GM18951 (cell line): ENCODE data around the gene WWOX.

Experiments used
- POLR2A ChIP-seq: IDR thresholded peaks from 4 replicates; pipeline ENCODE4 v1.6.1; 2011; ENCODE audit warnings: mild to moderate bottlenecking; ENCODE audit not compliant: insufficient read length, insufficient read depth; ENCODE audit errors: extremely low read depth
- in situ Hi-C: fragments of 300-500 bp; cut with MboI; formaldehyde crosslinking; loops from one replicate; pipeline ENCODE4 v1.12.0; 2022; ENCODE audit warnings: low sequenced_read_pairs, mixed read lengths, inconsistent platforms; ENCODE audit not compliant: unreplicated experiment

WWOX gene

DNA sequence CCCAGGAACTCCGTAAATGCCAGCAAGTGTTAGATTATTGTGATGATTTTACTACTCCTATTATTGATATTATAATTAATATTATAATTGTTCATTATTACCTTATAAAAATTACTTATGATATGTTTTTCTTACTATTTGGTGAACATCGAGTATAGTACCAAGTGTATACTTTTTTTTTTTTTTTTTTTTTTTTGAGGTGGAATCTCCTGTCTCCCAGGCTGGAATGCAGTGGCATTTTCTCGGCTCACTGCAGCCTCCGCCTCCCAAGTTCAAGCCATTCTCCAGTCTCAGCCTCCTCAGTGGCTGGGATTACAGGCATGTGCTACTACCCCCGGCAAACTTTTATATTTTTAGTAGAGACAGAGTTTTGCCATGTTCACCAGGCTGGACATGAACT is 347.0 kb downstream of the WWOX start:
- in situ Hi-C loops = no loop called here
- no peak for TF ChIP-seq POLR2A

DNA sequence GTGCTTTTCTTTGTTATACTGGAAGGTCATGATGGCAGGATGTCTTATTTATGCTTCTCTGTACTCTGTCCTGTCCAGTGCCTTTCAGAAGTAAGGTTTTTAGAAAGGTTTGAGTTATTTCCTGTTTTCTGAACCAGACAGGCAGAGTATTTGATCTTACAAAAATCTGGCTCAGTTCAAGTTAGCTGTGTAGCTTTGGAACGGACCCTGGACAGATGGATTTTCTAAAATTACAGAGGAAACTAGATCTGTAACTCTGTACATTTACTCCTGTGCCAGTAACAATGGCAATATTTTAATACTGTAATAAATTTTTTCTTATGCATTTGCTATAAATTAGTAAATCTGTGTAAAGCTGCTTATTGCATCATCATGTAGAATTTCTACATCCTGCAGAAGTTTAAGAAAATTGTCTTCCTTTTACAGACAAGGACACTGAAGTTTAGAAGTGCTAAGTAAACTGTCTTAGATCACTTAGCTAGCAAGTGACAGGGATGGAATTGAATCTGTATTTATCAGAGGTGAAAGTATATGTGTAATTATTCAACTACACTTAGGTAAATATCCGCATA is 347.6 kb downstream of the WWOX start:
- TF ChIP-seq POLR2A = no peak
- in situ Hi-C loops = no loop called here

DNA sequence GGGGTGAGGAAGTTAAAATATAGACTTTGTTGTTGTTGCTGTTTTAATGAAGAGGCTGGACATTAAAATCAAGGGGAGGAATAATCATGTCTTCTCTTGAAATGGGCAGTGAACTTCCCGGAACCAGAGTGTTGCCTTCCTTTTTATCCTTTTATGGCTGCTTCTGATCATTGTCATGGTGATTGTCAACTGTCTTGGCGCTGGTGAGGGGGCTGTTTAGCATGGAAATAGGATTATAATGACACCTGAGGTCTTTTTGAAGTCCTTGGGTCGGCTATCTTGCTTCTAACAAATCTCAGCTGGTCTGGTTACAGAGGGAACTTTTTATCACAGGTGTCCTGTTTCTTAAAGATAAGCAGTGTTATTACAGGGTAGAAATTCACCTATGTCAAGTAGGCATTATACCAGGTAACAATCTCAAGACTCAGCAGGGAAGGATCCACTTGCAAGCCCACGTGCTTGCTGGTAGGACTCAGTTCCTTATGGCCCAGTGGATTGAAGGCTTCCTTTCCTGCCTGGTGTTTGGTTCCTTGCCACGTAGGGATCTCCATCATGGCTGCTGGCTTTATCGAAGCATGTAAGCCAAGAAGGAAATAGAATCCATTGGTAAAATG is 349.3 kb downstream of the WWOX start:
- TF ChIP-seq POLR2A = no peak
- in situ Hi-C loops = no loop called here

DNA sequence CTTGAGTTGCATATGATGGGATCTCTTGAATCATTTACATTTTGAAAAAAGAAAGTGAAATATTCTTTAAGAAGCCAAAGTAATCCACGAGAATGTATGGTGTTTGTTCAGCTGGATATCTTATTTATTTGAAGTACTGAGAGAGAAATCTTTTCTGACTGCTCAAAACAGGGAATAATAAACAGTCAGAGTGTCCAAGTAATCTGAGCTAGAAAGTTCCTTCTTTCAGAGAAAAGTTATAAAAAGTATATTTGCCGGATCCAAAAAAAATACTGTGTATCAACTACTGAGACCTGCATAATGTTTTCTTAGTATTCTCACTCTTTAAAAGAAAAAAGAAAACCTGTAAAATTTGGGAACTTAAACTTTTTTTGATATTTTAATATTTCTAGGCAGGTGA is 350.8 kb downstream of the WWOX start:
- in situ Hi-C loops = no loop called here

DNA sequence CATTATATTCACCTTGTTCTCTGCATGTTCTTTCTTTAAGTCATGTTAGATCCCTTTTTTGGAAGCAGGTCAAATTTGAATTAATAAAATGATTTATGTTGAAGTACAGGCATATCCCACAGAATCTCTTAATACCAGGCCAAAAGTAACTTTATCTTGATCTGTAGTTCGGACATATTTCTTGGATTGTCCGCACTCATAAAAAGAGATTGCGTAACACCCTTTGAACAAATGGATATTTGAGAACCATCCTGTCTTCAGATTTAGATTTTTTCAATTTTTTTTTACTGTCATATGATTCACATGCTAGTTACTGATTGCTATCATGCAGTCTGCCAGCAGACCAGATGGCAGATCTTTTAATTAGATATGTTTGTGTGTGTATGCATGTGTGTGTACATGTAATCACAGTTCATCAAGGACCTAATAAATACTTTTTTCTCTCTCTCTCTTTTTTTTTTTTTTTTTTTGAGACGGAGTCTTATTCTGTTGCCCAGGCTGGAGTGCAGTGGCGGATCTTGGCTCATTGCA is 352.6 kb downstream of the WWOX start:
- in situ Hi-C loops = no loop called here
- no peak for TF ChIP-seq POLR2A

More for the DNA sequence above, 350.8 kb downstream of the WWOX start:
- no peak for TF ChIP-seq POLR2A

DNA sequence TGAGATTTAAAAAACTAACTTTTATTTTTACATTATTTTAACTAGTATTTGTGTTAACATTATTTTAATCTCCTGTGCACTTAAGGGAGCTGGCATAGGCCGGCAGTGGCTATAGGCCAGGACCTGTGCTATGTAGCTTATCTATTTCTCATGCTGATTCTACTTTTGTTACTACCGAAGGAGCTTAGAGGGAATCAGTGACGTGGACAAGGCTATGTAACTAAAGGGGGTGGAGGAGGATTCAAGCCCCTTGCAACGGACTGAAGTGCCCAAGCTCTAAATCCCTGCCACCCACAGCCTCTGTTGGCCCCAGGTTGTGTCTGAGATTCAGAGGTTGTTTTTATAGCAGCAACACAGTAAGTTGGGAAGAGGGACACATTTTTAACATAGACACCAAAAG is 356.4 kb downstream of the WWOX start:
- no peak for TF ChIP-seq POLR2A
- in situ Hi-C loops = no loop called here

DNA sequence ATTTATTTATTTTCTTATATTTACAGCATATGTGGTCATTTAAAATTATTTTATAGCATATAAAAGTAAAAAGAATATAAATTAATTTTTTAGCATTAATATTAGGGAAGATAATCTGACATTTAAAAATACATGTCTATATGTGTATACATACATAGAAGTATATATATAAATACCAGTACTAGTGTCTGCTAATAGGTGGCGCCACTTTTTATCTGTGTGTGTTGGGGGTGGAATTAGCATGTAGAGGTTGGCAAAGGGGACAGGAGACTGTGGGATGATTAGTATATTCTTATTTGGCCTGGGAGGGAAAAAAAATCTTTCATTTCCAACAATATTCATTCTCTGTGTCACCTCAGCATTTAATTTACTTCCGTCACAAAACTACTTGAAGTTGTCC is 359.1 kb downstream of the WWOX start:
- in situ Hi-C loops = no loop called here
- no peak for TF ChIP-seq POLR2A

DNA sequence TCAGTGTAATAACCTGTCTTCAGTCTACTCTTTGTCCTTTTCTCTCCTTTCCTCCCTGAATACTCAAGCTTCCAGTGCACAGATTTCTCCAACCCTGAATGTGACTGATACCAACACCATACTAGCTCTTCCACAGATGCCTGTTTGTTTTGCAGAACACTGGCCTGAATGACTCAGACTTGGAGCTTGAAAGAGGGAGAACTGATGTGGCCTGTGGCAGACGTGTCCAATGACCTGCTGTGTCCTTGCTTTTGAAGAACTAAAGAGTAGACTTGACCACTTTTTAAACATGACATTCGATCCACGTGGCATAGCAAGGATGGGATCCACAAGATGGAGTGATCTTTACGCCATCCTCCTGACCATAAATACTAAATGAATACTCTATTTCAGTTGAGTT is 361.0 kb downstream of the WWOX start:
- in situ Hi-C loops = no loop called here
- TF ChIP-seq POLR2A = no peak

DNA sequence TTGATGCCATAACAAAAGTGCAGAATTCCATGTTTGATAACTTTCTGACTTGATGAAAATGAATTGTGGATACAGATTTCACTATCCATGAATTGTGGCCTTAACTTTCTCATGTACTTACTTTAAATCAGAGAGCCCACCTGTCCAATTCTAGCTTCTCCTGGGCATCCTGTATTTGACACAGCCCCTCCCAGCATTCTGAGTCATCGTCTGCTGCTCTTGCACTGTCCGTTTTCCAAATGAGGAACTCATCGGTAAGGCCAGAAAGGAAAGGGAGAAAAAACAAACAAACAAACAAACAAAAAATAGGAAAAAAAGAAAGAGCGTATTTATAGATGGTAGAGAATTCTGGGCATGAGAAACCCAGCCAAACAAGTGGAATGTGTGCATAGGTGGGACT is 361.6 kb downstream of the WWOX start:
- in situ Hi-C loops = no loop called here
- TF ChIP-seq POLR2A = no peak

DNA sequence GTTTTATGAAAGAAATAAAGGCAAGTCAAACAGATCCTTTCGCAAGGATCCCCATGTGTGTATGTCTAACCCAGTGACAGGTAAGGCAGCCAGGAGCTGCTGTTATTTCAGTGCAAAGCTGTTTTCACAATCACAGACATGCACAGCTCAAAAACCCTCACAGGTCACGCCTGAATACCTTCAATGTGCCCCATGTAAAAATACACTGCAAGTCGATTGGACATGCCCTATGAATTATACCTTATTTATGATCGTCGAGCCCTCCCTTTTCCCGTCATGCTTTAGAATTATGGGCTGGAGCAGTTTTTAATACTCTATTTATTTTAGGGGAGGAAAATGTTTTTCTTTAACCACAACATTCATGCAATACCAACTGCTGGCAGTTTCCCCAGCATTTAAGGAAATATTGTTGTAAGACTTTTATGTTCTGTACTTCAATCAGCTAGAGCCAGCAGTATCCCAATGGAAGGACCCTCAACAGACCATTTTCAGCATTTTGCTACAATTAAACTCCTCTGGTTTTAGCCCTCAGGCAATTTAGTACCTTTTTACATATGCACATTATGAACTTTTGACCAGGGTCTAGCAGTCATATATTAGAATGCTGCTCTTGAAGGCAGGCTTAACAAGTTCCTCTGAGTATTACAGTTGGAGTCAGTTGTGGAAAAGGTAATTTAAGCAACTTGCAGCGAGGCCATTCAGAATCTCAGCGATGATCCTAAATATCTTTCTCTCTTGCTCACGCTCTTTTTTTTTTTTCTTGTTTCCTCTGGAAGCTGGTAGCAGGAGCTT is 362.2 kb downstream of the WWOX start:
- in situ Hi-C loops = no loop called here
- no peak for TF ChIP-seq POLR2A

DNA sequence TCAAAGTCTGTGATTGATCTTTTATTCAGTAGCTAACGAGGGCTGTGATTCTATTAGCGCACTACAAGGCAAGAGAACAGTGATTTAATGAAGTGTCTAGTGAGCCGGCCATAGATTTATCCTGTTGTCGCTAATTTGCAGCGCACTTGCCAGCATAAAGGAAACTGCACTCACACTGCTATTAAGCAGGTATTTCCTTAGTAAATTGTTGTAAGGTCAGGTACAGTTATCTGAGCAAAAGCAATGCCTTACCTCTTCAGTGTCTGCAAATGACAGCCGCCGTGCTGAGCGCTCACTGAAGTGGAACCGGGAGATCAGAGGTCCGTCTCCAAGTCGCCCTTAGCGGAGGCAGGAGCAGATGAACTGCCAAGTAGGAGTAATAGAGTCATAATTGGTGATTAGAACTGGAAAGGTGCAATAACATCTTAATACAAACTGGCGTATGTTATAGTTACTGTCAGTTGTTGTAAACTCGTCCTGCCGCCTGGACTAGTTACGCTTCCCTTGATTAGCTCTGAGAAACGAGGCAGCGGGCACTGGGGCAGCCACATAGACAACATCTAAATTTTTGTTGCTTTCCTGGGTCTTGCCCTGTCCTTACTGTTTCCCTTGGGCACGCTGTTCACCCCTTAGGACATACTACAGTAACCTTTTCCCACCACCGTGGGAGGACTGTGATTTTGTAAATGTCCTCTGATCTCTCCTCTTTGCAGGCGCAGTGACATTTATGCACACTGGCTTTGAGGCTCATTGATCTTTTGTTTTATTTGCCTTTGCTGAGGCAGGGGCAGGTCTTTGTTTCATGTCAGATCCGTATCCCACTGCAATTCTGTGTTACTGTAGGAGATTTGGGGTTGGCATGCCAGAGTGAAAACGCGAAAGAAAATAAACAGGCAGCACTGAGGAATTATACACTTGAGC is 363.1 kb downstream of the WWOX start:
- TF ChIP-seq POLR2A = no peak
- in situ Hi-C loops = no loop called here

DNA sequence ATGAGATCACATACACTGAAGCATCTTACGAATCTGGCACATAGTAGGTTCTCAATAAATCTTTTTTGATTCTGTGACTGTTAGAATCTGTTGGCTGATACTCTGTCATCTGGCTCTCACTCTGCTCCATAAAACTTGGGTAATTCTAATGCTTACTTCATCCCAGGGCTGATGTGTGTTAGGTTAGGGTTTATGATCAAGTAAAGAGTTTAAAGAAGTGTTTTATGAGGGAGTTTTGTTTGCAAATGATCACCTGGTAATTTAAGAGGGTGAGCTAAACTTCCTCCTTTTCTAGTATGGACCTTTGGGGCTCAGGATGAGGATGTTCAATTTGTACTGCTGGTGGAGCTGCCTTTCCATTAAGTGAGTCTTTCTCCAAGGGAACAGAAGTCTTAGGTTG is 364.1 kb downstream of the WWOX start:
- TF ChIP-seq POLR2A = no peak
- in situ Hi-C loops = no loop called here

DNA sequence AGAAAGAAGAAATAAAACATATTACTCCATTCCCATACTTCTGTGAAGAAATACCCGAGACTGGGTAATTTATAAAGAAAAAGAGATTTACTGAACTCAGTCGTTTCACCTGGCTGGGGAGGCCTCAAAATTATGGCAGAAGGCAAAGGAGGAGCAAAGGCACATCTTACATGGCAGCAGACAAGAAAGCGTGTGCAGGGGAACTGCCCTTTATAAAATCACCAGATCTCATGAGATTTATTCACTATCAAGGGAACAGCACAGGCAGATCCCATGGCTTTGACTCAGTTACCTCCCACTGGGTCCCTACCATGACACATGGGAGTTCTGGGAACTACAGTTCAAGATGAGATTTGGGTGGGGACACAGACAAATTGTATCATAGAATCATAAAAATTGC is 365.4 kb downstream of the WWOX start:
- in situ Hi-C loops = no loop called here
- TF ChIP-seq POLR2A = no peak

DNA sequence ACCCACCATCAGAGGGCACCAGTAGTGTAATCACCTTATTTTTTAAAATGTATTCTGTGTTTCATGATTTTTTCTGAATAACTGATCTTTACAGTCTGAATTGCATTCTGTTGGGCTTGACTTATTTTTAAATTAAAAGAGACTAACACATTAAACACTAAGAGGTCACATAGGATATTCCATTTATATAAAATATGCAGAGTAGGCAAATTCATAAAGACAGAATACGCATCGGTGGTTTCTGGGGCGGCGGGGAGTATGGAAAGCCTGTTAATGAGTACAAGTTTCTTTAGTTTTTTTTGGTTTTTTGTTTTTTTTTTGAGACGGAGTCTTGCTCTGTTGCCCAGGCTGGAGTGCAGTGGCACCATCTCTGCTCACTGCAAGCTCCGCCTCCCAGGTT is 366.3 kb downstream of the WWOX start:
- no peak for TF ChIP-seq POLR2A
- in situ Hi-C loops = no loop called here
